Mammary epithelial cell (primary cell): Measurements from ENCODE around the gene ZNF609.

Experiments used
- EZH2 ChIP-seq: IDR thresholded peaks from 2 replicates; pipeline ENCODE4 v1.6.1; 2012; ENCODE audit warnings: low read length, inconsistent platforms, borderline replicate concordance
- TF ChIP-seq, protein P1 (sequence below), 2 donors: IDR thresholded peaks in 1 of 2; conservative IDR thresholded peaks in 1 of 2; 2 replicates each; pipeline ENCODE4 v1.5.1; 2011 to 2012; ENCODE audit warnings: inconsistent platforms in 2 of 2, low read length in 2 of 2, mild to moderate bottlenecking in 2 of 2, control low read depth in 1 of 2, low read depth in 1 of 2; ENCODE audit not compliant: insufficient read depth in 1 of 2; ENCODE audit errors: extremely low read depth in 1 of 2

DNA sequence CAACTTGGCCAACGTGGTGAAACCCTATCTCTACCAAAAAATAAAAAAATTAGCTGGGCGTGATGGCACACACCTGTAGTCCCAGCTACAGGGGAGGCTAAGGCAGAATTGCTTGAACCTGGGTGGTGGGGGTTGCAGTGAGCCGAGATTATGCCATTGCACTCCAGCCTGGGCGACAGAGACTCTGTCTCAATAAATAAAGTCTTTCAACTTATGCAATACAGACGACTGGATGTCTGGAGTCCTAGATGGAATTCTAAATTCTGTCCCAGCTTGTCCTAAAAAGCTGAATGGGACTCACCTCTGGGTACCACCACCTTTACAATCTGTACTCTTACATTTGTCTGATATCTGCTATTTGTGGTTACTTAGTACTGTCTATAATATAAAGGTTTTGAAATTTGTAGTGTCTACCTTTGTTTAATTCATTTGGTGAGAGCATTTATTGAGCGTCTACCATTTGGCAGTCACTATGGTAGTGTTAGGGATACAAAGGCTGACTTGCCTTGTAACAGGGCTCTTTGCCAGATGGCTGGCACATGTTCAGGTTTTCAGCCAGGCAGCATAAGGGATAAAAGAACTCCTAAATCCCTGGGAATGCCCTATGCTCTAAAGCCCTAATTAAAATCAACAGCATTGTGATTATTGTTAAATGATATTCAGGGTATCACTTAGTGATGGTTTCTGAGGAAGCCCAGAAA is 7.2 kb upstream of the ZNF609 start:
- TF ChIP-seq, protein P1, sequence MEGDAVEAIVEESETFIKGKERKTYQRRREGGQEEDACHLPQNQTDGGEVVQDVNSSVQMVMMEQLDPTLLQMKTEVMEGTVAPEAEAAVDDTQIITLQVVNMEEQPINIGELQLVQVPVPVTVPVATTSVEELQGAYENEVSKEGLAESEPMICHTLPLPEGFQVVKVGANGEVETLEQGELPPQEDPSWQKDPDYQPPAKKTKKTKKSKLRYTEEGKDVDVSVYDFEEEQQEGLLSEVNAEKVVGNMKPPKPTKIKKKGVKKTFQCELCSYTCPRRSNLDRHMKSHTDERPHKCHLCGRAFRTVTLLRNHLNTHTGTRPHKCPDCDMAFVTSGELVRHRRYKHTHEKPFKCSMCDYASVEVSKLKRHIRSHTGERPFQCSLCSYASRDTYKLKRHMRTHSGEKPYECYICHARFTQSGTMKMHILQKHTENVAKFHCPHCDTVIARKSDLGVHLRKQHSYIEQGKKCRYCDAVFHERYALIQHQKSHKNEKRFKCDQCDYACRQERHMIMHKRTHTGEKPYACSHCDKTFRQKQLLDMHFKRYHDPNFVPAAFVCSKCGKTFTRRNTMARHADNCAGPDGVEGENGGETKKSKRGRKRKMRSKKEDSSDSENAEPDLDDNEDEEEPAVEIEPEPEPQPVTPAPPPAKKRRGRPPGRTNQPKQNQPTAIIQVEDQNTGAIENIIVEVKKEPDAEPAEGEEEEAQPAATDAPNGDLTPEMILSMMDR (conservative IDR thresholded peaks at IDR 0.05 in 1 of 2, IDR thresholded peaks at IDR 0.05 in 1 of 2; ENCODE audit: extremely low read depth in 1 of 2, insufficient read depth in 1 of 2, low read depth in 1 of 2, low read length in 2 of 2): no peak
- TF ChIP-seq EZH2: no peak
